ENCODE results near the gene ESRRG. TPM values are rescaled to one million over a fixed set of nuclear protein-coding genes. Genes with fewer than 3 reads are reported as not detected.

ESRRG gene
- not detected in 2 replicates for total RNA-seq

GRCh38 chr1:216723274-216723780 is at the start of gene ESRRG:
Gene ESRRG, minus strand, starts transcription at chr1:216723429. Its CDS starts 130 bp downstream, at chr1:216723299.

Data from vein endothelial cell (primary cell).